Mesothelial cell of epicardium (in vitro differentiated cells): ENCODE results near the gene MIXL1. TPM values are rescaled to one million over a fixed set of nuclear protein-coding genes. Genes with fewer than 3 reads are reported as not detected.

Experiments used
- DNase-seq, 2 experiments: peaks; one replicate each; pipeline ENCODE4 v3.0.0; 2021; ENCODE audit warnings: low spot score in 2 of 2; ENCODE audit not compliant: unreplicated experiment in 2 of 2
- H3K27ac Mint-ChIP-seq: 2 replicates; pipeline ENCODE4 v1.8.0; 2021; ENCODE audit warnings: mixed read lengths
- H3K27me3 Mint-ChIP-seq: 2 replicates; pipeline ENCODE4 v1.8.0; 2021; ENCODE audit warnings: low read depth, mixed read lengths
- H3K36me3 Mint-ChIP-seq: 2 replicates; pipeline ENCODE4 v1.8.0; 2021; ENCODE audit warnings: mixed read lengths
- H3K4me1 Mint-ChIP-seq: 2 replicates; pipeline ENCODE4 v1.8.0; 2021; ENCODE audit warnings: mixed read lengths
- H3K4me3 Mint-ChIP-seq: 2 replicates; pipeline ENCODE4 v1.8.0; 2021; ENCODE audit warnings: mild to moderate bottlenecking, moderate library complexity, mixed read lengths
- H3K9me3 Mint-ChIP-seq: 2 replicates; pipeline ENCODE4 v1.8.0; 2021; ENCODE audit warnings: mixed read lengths
- total RNA-seq: library from RNA; stranded (reverse); gene quantifications from 3 replicates; pipeline ENCODE4 v1.2.1, GENCODE V29; 2021
- TF ChIP-seq, protein P1 (sequence below): fragments of 200-600 bp; sonication (generic); IDR thresholded peaks from one replicate; pipeline ENCODE4 v1.5.0; 2021; ENCODE audit warnings: antibody characterized with exemption; ENCODE audit not compliant: unreplicated experiment

Gene MIXL1
- total RNA-seq, result 3.2 to 4.3 TPM (median 3.4 TPM) in 3 replicates

DNA sequence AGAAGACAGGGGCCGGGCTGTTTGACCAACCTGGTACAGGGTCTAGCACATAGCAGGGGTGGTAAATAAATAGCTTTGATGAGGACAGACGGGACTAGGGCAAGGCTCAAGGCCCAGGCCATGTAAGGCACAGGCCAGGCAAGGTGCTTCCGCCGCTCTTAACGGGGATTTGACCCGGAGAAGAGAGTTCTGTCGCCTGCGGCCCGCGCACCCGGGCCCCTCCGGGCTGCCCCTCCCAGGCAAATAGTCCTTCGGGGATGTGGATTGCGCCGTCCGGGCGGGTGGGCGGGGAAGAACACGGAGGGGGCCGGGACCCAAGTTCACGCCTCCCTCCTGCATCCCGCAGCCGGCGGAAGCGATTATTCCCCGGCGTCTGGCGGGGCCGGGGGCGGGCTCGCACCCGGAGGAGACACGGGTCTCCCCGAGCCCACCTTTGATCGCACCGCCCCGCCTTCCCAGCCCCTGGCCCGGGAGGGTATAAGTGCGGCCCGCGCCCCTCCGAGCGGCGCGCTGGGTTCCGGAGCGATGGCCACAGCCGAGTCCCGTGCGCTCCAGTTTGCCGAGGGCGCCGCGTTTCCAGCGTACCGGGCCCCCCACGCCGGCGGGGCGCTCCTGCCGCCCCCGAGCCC, at the start of gene MIXL1:
Gene MIXL1 (plus strand): TSS at position 508 of the 629 bp plus-strand sequence. CDS start 18 bp downstream, at position 526.
- peak in 1 of 2 experiments; percentile 58 for DNase-seq
- Mint-ChIP-seq H3K4me3 (peak within 1 kb of the TSS; percentile 85), H3K4me1 (peaks cover 15% of the 10 kb centered on the region), H3K27ac (no peak within 1 kb of the TSS), H3K27me3 (peaks cover 21% of the 10 kb centered on the region), H3K9me3 (no peaks in the 10 kb centered on the region), H3K36me3 (peaks cover 5% of the 10 kb centered on the region)
- TF ChIP-seq, protein P1, sequence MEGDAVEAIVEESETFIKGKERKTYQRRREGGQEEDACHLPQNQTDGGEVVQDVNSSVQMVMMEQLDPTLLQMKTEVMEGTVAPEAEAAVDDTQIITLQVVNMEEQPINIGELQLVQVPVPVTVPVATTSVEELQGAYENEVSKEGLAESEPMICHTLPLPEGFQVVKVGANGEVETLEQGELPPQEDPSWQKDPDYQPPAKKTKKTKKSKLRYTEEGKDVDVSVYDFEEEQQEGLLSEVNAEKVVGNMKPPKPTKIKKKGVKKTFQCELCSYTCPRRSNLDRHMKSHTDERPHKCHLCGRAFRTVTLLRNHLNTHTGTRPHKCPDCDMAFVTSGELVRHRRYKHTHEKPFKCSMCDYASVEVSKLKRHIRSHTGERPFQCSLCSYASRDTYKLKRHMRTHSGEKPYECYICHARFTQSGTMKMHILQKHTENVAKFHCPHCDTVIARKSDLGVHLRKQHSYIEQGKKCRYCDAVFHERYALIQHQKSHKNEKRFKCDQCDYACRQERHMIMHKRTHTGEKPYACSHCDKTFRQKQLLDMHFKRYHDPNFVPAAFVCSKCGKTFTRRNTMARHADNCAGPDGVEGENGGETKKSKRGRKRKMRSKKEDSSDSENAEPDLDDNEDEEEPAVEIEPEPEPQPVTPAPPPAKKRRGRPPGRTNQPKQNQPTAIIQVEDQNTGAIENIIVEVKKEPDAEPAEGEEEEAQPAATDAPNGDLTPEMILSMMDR, result no peak

DNA sequence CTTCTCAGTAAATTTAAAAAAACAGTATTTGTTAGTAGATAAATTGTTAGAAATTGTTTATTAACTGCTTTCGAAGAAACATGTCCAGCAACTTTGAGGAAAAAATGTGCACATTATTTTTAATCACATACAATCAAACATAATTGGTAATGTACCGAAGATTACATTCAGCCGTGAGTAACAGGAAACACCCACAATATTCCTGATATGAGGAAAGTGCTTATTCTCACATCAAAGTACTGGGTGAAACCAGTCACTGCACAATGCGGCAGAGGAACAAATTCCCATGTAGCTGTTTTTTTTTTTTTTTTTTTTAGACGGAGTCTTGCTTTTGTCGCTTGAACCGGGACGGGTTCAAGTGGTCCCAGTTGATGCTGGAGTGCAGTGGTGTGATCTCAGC, 46.6 kb upstream of the MIXL1 start:
- Mint-ChIP-seq H3K36me3 (peaks cover 19% of the 10 kb centered on the region), H3K9me3 (no peaks in the 10 kb centered on the region), H3K4me1 (peaks cover 19% of the 10 kb centered on the region), H3K27me3 (no peaks in the 10 kb centered on the region), H3K27ac (no peak overlapping the region), H3K4me3 (no peak overlapping the region)
- TF ChIP-seq, protein P1, result no peak
- no peak for DNase-seq

DNA sequence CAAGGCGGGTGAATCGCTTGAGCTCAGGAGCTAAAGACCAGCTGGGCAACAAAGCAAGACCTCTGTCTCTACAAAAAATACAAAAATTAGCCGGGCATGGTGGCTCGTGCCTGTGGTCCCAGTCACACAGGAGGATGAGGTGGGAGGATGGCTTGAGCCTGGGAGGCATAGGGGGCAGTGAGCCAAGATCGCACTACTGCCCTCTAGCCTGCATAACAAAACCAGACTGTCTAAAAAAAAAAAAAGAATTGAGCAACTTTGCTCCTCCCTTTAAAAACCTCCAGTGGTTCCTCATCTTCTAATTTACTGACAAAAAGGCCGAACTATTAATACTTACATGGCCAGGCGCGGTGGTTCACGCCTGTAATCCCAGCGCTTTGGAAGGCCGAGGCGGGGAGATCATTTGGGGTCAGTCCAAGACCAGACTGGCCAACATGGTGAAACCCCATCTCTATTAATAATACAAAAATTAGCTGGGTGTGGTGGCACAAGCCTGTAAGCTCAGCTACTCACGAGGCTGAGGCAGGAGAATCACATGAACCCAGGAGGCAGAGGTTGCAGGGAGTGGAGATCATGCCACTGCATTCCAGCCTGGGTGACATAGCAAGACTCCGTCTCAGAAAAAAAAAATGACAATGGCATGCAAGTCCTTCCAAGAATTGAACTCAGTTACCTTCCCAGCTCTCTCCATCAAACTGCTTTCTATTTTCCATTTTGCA, 41.3 kb upstream of the MIXL1 start:
- DNase-seq, result no peak
- H3K9me3 Mint-ChIP-seq, result no peaks in the 10 kb centered on the region
- TF ChIP-seq, protein P1, result no peak
- H3K27ac Mint-ChIP-seq, result peak overlapping the region; percentile 78
- H3K4me1 Mint-ChIP-seq, result peaks cover 42% of the 10 kb centered on the region
- H3K36me3 Mint-ChIP-seq, result peaks cover 17% of the 10 kb centered on the region
- H3K27me3 Mint-ChIP-seq, result no peaks in the 10 kb centered on the region
- no peak overlapping the region for H3K4me3 Mint-ChIP-seq

DNA sequence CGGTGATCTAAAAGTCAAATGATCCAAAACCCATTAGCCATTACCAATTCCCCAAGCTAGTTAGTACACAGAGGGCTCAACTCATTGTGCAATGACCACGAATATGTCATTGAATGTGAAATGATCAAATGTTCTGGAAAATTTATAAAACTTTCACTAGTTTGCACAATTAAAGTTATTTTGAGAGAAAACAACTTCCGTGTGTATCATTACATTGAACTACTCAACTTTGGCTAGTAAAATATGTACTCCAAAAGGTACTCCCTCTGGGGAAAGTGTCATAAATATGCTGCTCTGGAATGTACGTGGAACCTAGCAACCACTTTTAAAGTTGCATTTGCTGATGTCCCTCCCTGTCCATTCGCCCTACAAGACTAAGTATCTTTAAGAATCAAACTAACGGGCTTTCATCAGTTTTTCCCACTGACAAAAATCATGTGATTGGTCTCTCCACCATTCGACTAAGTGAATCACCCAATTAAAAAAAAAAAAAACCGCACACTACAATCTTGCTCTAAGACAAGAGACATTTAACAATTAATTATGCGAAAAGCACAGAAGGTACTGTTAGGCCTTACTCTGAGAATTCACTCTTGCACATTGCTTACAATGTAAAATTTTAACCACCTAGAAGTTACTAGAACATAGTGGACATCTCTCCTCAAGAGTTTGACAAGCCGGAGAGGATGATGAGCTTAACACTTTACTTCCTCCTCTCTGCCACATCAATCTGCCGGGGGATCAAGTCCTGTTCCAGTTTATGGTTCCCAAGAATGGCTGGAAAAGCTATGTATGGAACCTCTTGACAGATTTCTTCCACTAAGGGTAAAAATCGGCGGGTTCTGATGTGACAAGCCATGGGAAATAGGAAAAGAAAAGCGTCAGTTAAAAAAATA, 38.1 kb upstream of the MIXL1 start:
- H3K27ac Mint-ChIP-seq, result peak overlapping the region; percentile 98
- TF ChIP-seq, protein P1, result no peak
- no peak for DNase-seq
- peaks cover 38% of the 10 kb centered on the region for H3K4me1 Mint-ChIP-seq
- no peaks in the 10 kb centered on the region for H3K9me3 Mint-ChIP-seq
- no peaks in the 10 kb centered on the region for H3K27me3 Mint-ChIP-seq
- H3K36me3 Mint-ChIP-seq, result peaks cover 6% of the 10 kb centered on the region
- peak overlapping the region; percentile 92 for H3K4me3 Mint-ChIP-seq

DNA sequence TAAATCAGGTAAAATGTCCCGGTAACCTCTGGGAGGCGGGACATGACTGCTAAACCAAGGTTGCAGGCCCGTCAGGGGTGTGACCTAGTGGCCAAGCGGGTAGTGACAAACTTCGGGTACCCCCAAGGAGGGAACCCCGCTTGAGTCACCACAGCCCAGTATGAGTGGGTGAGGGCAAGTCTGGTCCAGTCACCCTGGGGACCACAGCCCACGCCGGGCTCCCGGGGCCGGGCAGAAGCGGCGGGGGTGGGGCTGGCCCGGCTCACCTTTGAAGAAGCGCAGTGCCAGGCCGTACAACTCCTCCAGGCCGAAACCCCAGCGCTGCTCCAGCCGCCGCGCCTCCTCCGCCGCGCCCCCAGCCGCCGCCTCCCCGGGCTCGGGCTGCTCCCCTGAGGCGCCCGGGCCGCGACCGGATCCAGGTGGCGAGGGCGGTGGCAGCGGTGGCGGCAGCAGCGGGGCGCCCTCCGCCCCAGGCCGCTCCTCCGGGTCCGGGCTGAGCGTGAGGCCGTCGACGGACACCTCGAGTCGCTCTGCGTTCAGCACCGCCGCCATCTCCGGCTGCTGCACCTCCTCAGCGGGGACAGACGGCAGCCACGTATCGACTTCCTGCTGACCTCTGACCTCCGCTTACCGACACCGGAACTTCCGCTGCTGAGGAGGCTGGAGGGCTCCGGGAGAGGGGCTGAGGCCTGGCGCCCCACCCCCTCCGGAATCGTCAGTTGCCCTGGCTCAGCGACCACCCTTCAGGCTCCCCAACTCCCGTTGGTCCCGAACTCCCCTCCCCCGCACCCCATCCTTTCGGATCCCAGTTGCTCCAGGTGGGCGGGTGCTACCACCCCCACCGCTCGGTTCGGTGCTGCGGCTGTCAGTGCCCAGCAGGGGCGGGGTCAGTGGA, 37.1 kb upstream of the MIXL1 start, which contains the start of gene ACBD3:
Gene ACBD3 (minus strand): TSS at position 618 of the 895 bp plus-strand sequence. CDS start 66 bp downstream, at position 552.
- TF ChIP-seq, protein P1, result no peak
- Mint-ChIP-seq H3K9me3 (no peaks in the 10 kb centered on the region), H3K27me3 (no peaks in the 10 kb centered on the region), H3K36me3 (peaks cover 5% of the 10 kb centered on the region), H3K4me3 (peak within 1 kb of the TSS; percentile 92), H3K4me1 (peaks cover 35% of the 10 kb centered on the region), H3K27ac (peak within 1 kb of the TSS; percentile 98)
- DNase-seq, result peak; percentile 69 to 79
